WTC11 (cell line): Measurements from ENCODE around the gene RNF150. TPM values are rescaled to one million over a fixed set of nuclear protein-coding genes. Genes with fewer than 3 reads are reported as not detected.

ENCODE experiments used
- ATAC-seq: fragments of 200-7000 bp; cut with Tn5 transposase; 2 replicates; pipeline ENCODE4 v1.10.0; 2021; ENCODE audit warnings: mild to moderate bottlenecking, moderate library complexity
- CTCF ChIA-PET: fragments of 300-600 bp; sonication (Branson Sonifier 250); formaldehyde crosslinking; loops from one replicate; lab custom pipeline; 2021; ENCODE audit warnings: antibody characterized with exemption; lab: Charles Lee
- POLR2A ChIA-PET: fragments of 350-600 bp; sonication (Branson Sonifier 250); formaldehyde crosslinking; loops from one replicate; lab custom pipeline; 2021; ENCODE audit warnings: antibody characterized with exemption; lab: Charles Lee
- DNase-seq: peaks from one replicate; pipeline ENCODE4 v3.0.0; 2021; ENCODE audit warnings: low spot score
- H3K27ac Mint-ChIP-seq: 2 replicates; pipeline ENCODE4 v1.8.0; 2021; ENCODE audit warnings: mixed read lengths
- H3K27me3 Mint-ChIP-seq: 2 replicates; pipeline ENCODE4 v1.8.0; 2021; ENCODE audit warnings: low read depth, mild to moderate bottlenecking, moderate library complexity, mixed read lengths
- H3K36me3 Mint-ChIP-seq: 2 replicates; pipeline ENCODE4 v1.8.0; 2021; ENCODE audit warnings: mixed read lengths
- H3K4me1 Mint-ChIP-seq: 2 replicates; pipeline ENCODE4 v1.8.0; 2022; ENCODE audit warnings: mixed read lengths
- H3K4me3 Mint-ChIP-seq: 2 replicates; pipeline ENCODE4 v1.8.0; 2021; ENCODE audit warnings: mild to moderate bottlenecking, moderate library complexity, mixed read lengths
- H3K9me3 Mint-ChIP-seq: 2 replicates; pipeline ENCODE4 v1.8.0; 2021; ENCODE audit warnings: mixed read lengths
- E2F4 ChIP-seq: sonication (generic); formaldehyde crosslinking; IDR thresholded peaks from 2 replicates; pipeline ENCODE4 v1.8.1; 2022; ENCODE audit warnings: low read depth, mild to moderate bottlenecking, moderate library complexity, missing genetic modification reagents, borderline replicate concordance
- ELF4 ChIP-seq: sonication (generic); formaldehyde crosslinking; IDR thresholded peaks from 2 replicates; pipeline ENCODE4 v1.8.1; 2022; ENCODE audit warnings: low read depth, mild to moderate bottlenecking, moderate library complexity, missing genetic modification reagents
- HMGA2 ChIP-seq: fragments of 250-450 bp; sonication (Bioruptor Pico); IDR thresholded peaks from 2 replicates; pipeline ENCODE4 v1.4.0; 2021; ENCODE audit warnings: mild to moderate bottlenecking, moderate library complexity
- IRF2 ChIP-seq: sonication (generic); formaldehyde crosslinking; IDR thresholded peaks from 2 replicates; pipeline ENCODE4 v1.8.0; 2022; ENCODE audit warnings: low read depth, missing genetic modification reagents, borderline replicate concordance
- KAT7 ChIP-seq: sonication (generic); formaldehyde crosslinking; IDR thresholded peaks from 2 replicates; pipeline ENCODE4 v1.8.1; 2023; ENCODE audit warnings: missing genetic modification reagents, mild to moderate bottlenecking, borderline replicate concordance
- MLX ChIP-seq: sonication (generic); formaldehyde crosslinking; IDR thresholded peaks from 2 replicates; pipeline ENCODE4 v1.8.1; 2023; ENCODE audit warnings: mild to moderate bottlenecking, missing genetic modification reagents, moderate library complexity
- NFYB ChIP-seq: sonication (generic); formaldehyde crosslinking; conservative IDR thresholded peaks from 2 replicates; pipeline ENCODE4 v1.8.0; 2022; ENCODE audit warnings: low read depth, missing genetic modification reagents
- NR1H2 ChIP-seq: sonication (generic); formaldehyde crosslinking; IDR thresholded peaks from 2 replicates; pipeline ENCODE4 v1.9.0; 2021; ENCODE audit warnings: mild to moderate bottlenecking, moderate library complexity, missing genetic modification reagents
- NR3C1 ChIP-seq: sonication (generic); formaldehyde crosslinking; conservative IDR thresholded peaks from 2 replicates; pipeline ENCODE4 v1.8.1; 2023; ENCODE audit warnings: low read depth, mild to moderate bottlenecking, missing genetic modification reagents
- SOX15 ChIP-seq: fragments of 250-450 bp; sonication (Bioruptor Pico); IDR thresholded peaks from 2 replicates; pipeline ENCODE4 v1.9.0; 2021; ENCODE audit warnings: mild to moderate bottlenecking
- TEAD4 ChIP-seq: sonication (generic); formaldehyde crosslinking; IDR thresholded peaks from 2 replicates; pipeline ENCODE4 v1.8.0; 2022; ENCODE audit warnings: mild to moderate bottlenecking, missing genetic modification reagents
- ZNF121 ChIP-seq: sonication (generic); formaldehyde crosslinking; IDR thresholded peaks from 2 replicates; pipeline ENCODE4 v1.8.0; 2023; ENCODE audit warnings: missing genetic modification reagents
- ZNF138 ChIP-seq: sonication (generic); formaldehyde crosslinking; conservative IDR thresholded peaks from 2 replicates; pipeline ENCODE4 v1.8.1; 2022; ENCODE audit warnings: mild to moderate bottlenecking, moderate library complexity, missing genetic modification reagents
- ZNF232 ChIP-seq: sonication (generic); formaldehyde crosslinking; IDR thresholded peaks from 2 replicates; pipeline ENCODE4 v1.8.0; 2022; ENCODE audit warnings: mild to moderate bottlenecking, missing genetic modification reagents
- ZNF416 ChIP-seq: fragments of 250-450 bp; sonication (Bioruptor Pico); IDR thresholded peaks from 2 replicates; pipeline ENCODE4 v1.9.0; 2021; ENCODE audit warnings: mild to moderate bottlenecking, inconsistent platforms
- ZNF423 ChIP-seq: fragments of 250-450 bp; sonication (Bioruptor Pico); IDR thresholded peaks from 2 replicates; pipeline ENCODE4 v2.1.2; 2022; ENCODE audit warnings: mild to moderate bottlenecking, moderate library complexity
- ZNF425 ChIP-seq: fragments of 250-450 bp; sonication (Bioruptor Pico); conservative IDR thresholded peaks from 2 replicates; pipeline ENCODE4 v1.9.0; 2021; ENCODE audit warnings: mild to moderate bottlenecking
- total RNA-seq: library from RNA; stranded (reverse); gene quantifications from 3 replicates; pipeline ENCODE4 v1.2.3, GENCODE V29; 2021
- TF ChIP-seq, protein P1 (sequence below): sonication (generic); formaldehyde crosslinking; IDR thresholded peaks from 2 replicates; pipeline ENCODE4 v1.8.1; 2023; ENCODE audit warnings: mild to moderate bottlenecking, missing genetic modification reagents
- TF ChIP-seq, protein P2 (sequence below): fragments of 250-450 bp; sonication (Bioruptor Pico); IDR thresholded peaks from 2 replicates; pipeline ENCODE4 v1.9.0; 2021; ENCODE audit warnings: moderate library complexity, mild to moderate bottlenecking, inconsistent platforms, borderline replicate concordance
- TF ChIP-seq, protein P3 (sequence below): sonication (generic); formaldehyde crosslinking; IDR thresholded peaks from 2 replicates; pipeline ENCODE4 v1.8.1; 2022; ENCODE audit warnings: missing genetic modification reagents, borderline replicate concordance

RNF150 gene
- total RNA-seq, 1 experiment from 2014 or later: 5.9 TPM

- TF ChIP-seq ZNF232 (CRISPR knock-in tag): no peak
- TF ChIP-seq MLX: no peak
- TF ChIP-seq, protein P1, sequence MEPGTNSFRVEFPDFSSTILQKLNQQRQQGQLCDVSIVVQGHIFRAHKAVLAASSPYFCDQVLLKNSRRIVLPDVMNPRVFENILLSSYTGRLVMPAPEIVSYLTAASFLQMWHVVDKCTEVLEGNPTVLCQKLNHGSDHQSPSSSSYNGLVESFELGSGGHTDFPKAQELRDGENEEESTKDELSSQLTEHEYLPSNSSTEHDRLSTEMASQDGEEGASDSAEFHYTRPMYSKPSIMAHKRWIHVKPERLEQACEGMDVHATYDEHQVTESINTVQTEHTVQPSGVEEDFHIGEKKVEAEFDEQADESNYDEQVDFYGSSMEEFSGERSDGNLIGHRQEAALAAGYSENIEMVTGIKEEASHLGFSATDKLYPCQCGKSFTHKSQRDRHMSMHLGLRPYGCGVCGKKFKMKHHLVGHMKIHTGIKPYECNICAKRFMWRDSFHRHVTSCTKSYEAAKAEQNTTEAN (CRISPR knock-in tag): no peak
- no peak for TF ChIP-seq NR1H2 (CRISPR knock-in tag)
- no peak for TF ChIP-seq ZNF138
- TF ChIP-seq, all 79 proteins: peak for 0
- POLR2A ChIA-PET: no interaction called here
Measured at GRCh38 chr4:140819610-140820009, 313.7 kb downstream of the RNF150 start.

DNA sequence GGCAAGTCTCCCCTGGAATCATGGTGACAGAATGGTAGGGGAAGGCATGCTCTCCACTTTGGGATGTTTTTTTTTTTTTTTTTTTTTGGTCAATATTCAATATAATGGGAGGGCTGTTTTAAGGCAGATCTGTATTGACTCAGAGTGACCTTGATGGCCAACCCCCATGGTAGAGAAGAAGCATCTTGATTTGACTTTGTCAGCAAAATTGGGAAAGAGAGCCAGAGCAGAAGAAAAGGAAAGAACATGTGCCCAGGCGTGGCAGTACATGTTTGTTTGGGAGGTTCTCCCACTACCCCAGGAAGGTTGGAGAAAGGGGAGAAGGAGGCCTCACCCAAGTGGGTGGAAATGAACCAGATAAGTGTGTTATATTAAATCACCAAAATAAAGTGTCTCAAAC, 314.8 kb downstream of the RNF150 start:
- H3K27ac Mint-ChIP-seq: no peak overlapping the region
- POLR2A ChIA-PET: no interaction called here
- CTCF ChIA-PET: no interaction called here
- H3K36me3 Mint-ChIP-seq: peaks cover 3% of the 10 kb centered on the region; the same call in 1 of the 2 replicates
- DNase-seq (no peak), ATAC-seq (no peak)
- no peak for TF ChIP-seq ZNF425 (CRISPR knock-in tag)
- no peak for TF ChIP-seq TEAD4 (CRISPR knock-in tag)
- no peak for TF ChIP-seq E2F4
- TF ChIP-seq ELF4: no peak
- TF ChIP-seq HMGA2 (CRISPR knock-in tag): no peak
- TF ChIP-seq ZNF138: no peak
- TF ChIP-seq, protein P2, sequence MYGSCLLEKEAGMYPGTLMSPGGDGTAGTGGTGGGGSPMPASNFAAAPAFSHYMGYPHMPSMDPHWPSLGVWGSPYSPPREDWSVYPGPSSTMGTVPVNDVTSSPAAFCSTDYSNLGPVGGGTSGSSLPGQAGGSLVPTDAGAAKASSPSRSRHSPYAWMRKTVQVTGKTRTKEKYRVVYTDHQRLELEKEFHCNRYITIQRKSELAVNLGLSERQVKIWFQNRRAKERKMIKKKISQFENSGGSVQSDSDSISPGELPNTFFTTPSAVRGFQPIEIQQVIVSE: no peak
- no peak for TF ChIP-seq ZNF423
- TF ChIP-seq KAT7 (CRISPR knock-in tag): no peak
- no peak for TF ChIP-seq SOX15
- peaks cover 10% of the 10 kb centered on the region for H3K9me3 Mint-ChIP-seq
- H3K4me3 Mint-ChIP-seq: no peak overlapping the region
- H3K4me1 Mint-ChIP-seq: peaks cover 26% of the 10 kb centered on the region
- peaks cover 6% of the 10 kb centered on the region for H3K27me3 Mint-ChIP-seq

More at GRCh38 chr4:140819610-140820009, 313.7 kb downstream of the RNF150 start:
- ATAC-seq (peak; percentile 59), DNase-seq (no peak)
- peaks cover 13% of the 10 kb centered on the region for H3K27me3 Mint-ChIP-seq
- H3K4me1 Mint-ChIP-seq: peaks cover 26% of the 10 kb centered on the region
- CTCF ChIA-PET: no interaction called here
- no peak overlapping the region for H3K27ac Mint-ChIP-seq
- H3K36me3 Mint-ChIP-seq: peaks cover 3% of the 10 kb centered on the region; the same call in 1 of the 2 replicates
- no peak overlapping the region for H3K4me3 Mint-ChIP-seq
- peaks cover 10% of the 10 kb centered on the region for H3K9me3 Mint-ChIP-seq

GRCh38 chr4:140816806-140817510, 316.3 kb downstream of the RNF150 start:
- peaks cover 26% of the 10 kb centered on the region for H3K4me1 Mint-ChIP-seq
- H3K27me3 Mint-ChIP-seq: no peaks in the 10 kb centered on the region; the same call in 1 of the 2 replicates
- TF ChIP-seq NR3C1 (CRISPR knock-in tag) (no peak), ZNF416 (CRISPR knock-in tag) (no peak), IRF2 (no peak), KAT7 (CRISPR knock-in tag) (no peak), ZNF121 (no peak), NFYB (no peak)
- TF ChIP-seq, protein P3, sequence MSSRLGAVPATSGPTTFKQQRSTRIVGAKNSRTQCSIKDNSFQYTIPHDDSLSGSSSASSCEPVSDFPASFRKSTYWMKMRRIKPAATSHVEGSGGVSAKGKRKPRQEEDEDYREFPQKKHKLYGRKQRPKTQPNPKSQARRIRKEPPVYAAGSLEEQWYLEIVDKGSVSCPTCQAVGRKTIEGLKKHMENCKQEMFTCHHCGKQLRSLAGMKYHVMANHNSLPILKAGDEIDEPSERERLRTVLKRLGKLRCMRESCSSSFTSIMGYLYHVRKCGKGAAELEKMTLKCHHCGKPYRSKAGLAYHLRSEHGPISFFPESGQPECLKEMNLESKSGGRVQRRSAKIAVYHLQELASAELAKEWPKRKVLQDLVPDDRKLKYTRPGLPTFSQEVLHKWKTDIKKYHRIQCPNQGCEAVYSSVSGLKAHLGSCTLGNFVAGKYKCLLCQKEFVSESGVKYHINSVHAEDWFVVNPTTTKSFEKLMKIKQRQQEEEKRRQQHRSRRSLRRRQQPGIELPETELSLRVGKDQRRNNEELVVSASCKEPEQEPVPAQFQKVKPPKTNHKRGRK (CRISPR knock-in tag): no peak
- TF ChIP-seq, protein P2: no peak
- TF ChIP-seq, protein P1 (CRISPR knock-in tag): no peak
- ChIA-PET CTCF (interaction anchor here (0.6 to 1.1 kb wide), 2 partner anchors 20 to 60 kb away, joined by 3 to 4 read pairs; no protein-coding TSS in a partner anchor), POLR2A (no interaction called here)
- H3K36me3 Mint-ChIP-seq: peaks cover 2% of the 10 kb centered on the region; the same call in 1 of the 2 replicates
- no peak overlapping the region for H3K4me3 Mint-ChIP-seq
- no peak for DNase-seq
- no peak overlapping the region for H3K27ac Mint-ChIP-seq
- peaks cover 8% of the 10 kb centered on the region for H3K9me3 Mint-ChIP-seq
- ATAC-seq: peak; percentile 75
